Coronary artery (tissue), 2 donors: Measurements from ENCODE around the gene SLC16A13.

ENCODE experiments used
- DNase-seq: peaks from one replicate; pipeline ENCODE4 v3.0.0-alpha.2; 2017; ENCODE audit warnings: low spot score
- H3K27ac ChIP-seq, 2 donors: fragments of 200-600 bp; sonication (generic); one replicate each; pipeline ENCODE4 v1.5.1; 2016 to 2019
- H3K4me3 ChIP-seq: fragments of 200-600 bp; sonication (generic); 2 replicates; pipeline ENCODE4 v1.5.1; 2016; ENCODE audit warnings: mild to moderate bottlenecking, moderate library complexity
- TF ChIP-seq, protein P1 (sequence below): fragments of 200-600 bp; sonication (generic); IDR thresholded peaks from one replicate; pipeline ENCODE4 v1.5.1; 2019; ENCODE audit warnings: antibody characterized with exemption

The SLC16A13 gene

DNA sequence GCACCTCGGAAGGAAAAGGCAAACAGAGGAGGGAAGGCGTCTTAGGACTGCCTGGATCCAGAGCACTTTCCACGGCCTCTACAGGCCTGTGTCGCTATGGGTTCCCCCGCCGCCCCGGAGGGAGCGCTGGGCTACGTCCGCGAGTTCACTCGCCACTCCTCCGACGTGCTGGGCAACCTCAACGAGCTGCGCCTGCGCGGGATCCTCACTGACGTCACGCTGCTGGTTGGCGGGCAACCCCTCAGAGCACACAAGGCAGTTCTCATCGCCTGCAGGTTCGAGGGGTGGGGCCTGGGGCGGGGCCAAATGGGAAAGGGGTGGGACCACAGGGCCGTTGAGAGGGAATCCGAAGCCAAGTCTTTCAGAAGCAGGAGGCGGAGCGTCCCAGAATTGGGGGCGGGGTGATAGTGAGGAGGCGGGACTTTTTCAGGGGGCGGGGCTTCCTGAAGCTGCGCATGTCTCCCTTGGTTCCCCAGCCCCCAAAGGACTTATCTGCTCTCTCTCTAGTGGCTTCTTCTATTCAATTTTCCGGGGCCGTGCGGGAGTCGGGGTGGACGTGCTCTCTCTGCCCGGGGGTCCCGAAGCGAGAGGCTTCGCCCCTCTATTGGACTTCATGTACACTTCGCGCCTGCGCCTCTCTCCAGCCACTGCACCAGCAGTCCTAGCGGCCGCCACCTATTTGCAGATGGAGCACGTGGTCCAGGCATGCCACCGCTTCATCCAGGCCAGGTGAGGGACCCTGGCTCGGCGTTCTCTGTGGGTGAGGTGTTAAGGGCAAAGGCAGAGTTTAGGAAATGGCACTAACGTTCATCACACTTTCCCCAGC lies 12.0 kb upstream of the SLC16A13 start:
- peak overlapping the region; percentile 21 to 85 for H3K27ac ChIP-seq
- TF ChIP-seq, protein P1, sequence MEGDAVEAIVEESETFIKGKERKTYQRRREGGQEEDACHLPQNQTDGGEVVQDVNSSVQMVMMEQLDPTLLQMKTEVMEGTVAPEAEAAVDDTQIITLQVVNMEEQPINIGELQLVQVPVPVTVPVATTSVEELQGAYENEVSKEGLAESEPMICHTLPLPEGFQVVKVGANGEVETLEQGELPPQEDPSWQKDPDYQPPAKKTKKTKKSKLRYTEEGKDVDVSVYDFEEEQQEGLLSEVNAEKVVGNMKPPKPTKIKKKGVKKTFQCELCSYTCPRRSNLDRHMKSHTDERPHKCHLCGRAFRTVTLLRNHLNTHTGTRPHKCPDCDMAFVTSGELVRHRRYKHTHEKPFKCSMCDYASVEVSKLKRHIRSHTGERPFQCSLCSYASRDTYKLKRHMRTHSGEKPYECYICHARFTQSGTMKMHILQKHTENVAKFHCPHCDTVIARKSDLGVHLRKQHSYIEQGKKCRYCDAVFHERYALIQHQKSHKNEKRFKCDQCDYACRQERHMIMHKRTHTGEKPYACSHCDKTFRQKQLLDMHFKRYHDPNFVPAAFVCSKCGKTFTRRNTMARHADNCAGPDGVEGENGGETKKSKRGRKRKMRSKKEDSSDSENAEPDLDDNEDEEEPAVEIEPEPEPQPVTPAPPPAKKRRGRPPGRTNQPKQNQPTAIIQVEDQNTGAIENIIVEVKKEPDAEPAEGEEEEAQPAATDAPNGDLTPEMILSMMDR = no peak
- peak; percentile 96 for DNase-seq
- peak overlapping the region; percentile 51 for H3K4me3 ChIP-seq

DNA sequence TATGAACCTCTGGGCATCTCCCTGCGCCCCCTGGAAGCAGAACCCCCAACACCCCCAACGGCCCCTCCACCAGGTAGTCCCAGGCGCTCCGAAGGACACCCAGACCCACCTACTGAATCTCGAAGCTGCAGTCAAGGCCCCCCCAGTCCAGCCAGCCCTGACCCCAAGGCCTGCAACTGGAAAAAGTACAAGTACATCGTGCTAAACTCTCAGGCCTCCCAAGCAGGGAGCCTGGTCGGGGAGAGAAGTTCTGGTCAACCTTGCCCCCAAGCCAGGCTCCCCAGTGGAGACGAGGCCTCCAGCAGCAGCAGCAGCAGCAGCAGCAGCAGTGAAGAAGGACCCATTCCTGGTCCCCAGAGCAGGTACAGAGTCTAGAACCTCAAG lies 11.4 kb upstream of the SLC16A13 start:
- peak overlapping the region in 1 of 2 donors; percentile 47 for H3K27ac ChIP-seq

DNA sequence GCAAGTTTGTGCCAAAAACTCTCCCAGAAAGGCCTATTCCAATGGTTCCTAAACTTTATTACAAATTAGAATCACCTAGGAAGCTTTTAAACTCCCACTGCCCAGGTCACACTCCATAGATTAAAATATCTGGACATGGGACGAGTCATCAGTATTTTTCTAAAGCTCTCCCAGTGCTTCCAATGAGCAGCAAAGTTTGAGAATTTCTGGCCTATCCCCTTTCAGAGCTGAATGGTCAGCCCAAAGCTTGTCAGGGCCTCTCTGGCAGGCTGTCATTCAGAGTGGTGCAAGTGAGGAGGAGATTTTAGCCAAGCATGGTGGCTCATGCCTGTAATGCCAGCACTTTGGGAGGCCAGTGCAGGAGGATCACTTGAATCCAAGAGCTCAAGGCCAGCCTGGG lies 10.6 kb upstream of the SLC16A13 start:
- Histone ChIP-seq H3K27ac (no peak overlapping the region), H3K4me3 (no peak overlapping the region)
- DNase-seq = no peak
- TF ChIP-seq, protein P1 = no peak

More for the DNA sequence above, 11.4 kb upstream of the SLC16A13 start:
- TF ChIP-seq, protein P1 = no peak
- peak overlapping the region; percentile 23 for H3K4me3 ChIP-seq
- DNase-seq = no peak

DNA sequence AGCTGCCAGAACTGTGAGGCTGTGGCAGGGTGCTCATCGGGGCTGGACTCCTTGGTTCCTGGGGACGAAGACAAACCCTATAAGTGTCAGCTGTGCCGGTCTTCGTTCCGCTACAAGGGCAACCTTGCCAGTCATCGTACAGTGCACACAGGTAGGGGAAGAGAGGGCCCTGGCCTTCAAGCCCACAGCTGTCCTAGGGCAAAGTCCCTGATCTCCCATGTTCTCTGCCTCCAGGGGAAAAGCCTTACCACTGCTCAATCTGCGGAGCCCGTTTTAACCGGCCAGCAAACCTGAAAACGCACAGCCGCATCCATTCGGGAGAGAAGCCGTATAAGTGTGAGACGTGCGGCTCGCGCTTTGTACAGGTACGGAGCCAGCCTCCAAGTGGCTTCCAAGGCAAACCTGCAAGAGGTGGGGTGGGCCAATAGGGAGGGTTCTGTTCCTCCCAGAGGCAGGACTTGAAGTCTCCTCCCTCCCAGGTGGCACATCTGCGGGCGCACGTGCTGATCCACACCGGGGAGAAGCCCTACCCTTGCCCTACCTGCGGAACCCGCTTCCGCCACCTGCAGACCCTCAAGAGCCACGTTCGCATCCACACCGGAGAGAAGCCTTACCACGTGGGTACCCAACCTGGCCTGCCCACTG lies 9.2 kb upstream of the SLC16A13 start:
- Histone ChIP-seq H3K27ac (peak overlapping the region in 1 of 2 donors; percentile 36), H3K4me3 (no peak overlapping the region)
- no peak for DNase-seq
- TF ChIP-seq, protein P1 = no peak

DNA sequence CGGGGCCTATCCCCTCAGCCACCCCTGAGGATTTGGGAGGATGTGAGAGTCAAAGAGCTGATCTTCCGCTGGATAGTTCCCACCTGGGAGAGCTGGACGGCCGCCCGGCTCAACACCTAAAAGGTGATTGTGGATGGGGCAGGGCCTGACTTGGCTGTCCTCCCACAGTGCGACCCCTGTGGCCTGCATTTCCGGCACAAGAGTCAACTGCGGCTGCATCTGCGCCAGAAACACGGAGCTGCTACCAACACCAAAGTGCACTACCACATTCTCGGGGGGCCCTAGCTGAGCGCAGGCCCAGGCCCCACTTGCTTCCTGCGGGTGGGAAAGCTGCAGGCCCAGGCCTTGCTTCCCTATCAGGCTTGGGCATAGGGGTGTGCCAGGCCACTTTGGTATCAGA lies 8.5 kb upstream of the SLC16A13 start:
- TF ChIP-seq, protein P1 = no peak
- Histone ChIP-seq H3K27ac (peak overlapping the region in 1 of 2 donors; percentile 36), H3K4me3 (no peak overlapping the region)
- no peak for DNase-seq

DNA sequence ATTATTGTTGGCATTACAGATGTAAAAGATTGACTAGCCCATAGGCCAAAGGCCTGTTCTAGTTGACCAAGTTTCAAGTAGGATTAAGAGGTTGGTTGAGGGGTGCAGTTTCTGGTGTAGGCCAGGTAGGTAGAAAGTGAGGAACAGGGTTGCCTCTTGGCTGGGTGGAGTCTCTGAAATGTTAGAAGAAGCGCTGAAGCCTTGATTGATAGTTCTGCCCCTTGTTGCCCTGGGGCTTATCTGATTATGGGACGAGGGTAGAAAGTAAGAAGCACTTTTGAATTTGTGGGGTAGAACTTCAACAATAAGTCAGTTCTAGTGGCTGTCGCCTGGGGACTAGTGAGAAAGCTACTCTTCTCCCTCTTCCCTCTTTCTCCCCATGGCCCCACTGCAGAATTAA lies 6.7 kb upstream of the SLC16A13 start:
- Histone ChIP-seq H3K27ac (peak overlapping the region in 1 of 2 donors; percentile 41), H3K4me3 (no peak overlapping the region)
- TF ChIP-seq, protein P1 = no peak
- DNase-seq = no peak

DNA sequence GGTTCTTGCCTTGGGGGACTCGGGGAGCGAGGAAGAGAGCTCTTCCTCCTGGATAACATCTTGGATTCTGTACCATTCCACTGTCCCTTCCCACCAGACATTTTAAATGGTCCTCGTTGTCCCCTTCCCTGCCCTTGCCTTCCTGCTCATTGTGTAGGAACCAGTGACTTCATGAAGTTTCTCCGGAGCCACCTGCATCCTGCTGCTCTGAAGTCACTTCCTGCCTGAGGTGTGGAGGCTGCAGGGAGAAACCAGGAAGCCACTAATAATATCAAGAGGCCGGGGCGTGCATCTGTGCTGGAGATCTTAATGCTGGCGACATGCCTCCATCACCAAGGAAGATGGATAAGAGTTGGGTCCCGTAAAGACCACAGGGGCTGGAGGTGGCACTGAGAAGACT lies 6.2 kb upstream of the SLC16A13 start:
- Histone ChIP-seq H3K4me3 (no peak overlapping the region), H3K27ac (peak overlapping the region in 1 of 2 donors; percentile 41)
- DNase-seq = no peak

More for the DNA sequence above, 6.2 kb upstream of the SLC16A13 start:
- TF ChIP-seq, protein P1 = no peak
